ENCODE measurements around the gene CNTNAP2. TPM values are rescaled to one million over a fixed set of nuclear protein-coding genes. Genes with fewer than 3 reads are reported as not detected.
A peak's percentile ranks its signal among the peaks of the same experiment; 100 is the strongest.

CNTNAP2 gene
- total RNA-seq, 1 experiment from 2014 or later: not detected

- in situ Hi-C loops (cut with HindIII; ENCODE audit: low sequenced_read_pairs): no loop called here
- no peak for DNase-seq (ENCODE audit: low spot score)
These were observed 1881.0 kb downstream of the CNTNAP2 start for GRCh38 chr7:147997636-147998035.

GRCh38 chr7:147999962-148000361 is 1883.4 kb downstream of the CNTNAP2 start:
- DNase-seq (ENCODE audit: low spot score): no peak
- in situ Hi-C loops (cut with HindIII; ENCODE audit: low sequenced_read_pairs): no loop called here

GRCh38 chr7:148011753-148012152 is 1895.2 kb downstream of the CNTNAP2 start:
- no peak for DNase-seq (ENCODE audit: low spot score)
- in situ Hi-C loops (cut with HindIII; ENCODE audit: low sequenced_read_pairs): no loop called here

- DNase-seq (ENCODE audit: low spot score): no peak
- in situ Hi-C loops (cut with HindIII; ENCODE audit: low sequenced_read_pairs): no loop called here
These were observed 1897.4 kb downstream of the CNTNAP2 start for GRCh38 chr7:148014001-148014400.

GRCh38 chr7:148014541-148014940 is 1897.9 kb downstream of the CNTNAP2 start:
- in situ Hi-C loops (cut with HindIII; ENCODE audit: low sequenced_read_pairs): no loop called here
- DNase-seq (ENCODE audit: low spot score): no peak

- no peak for DNase-seq (ENCODE audit: low spot score)
- in situ Hi-C loops (cut with HindIII; ENCODE audit: low sequenced_read_pairs): no loop called here
These were observed 1900.5 kb downstream of the CNTNAP2 start for GRCh38 chr7:148017126-148017525.

GRCh38 chr7:148020679-148021078 is 1904.1 kb downstream of the CNTNAP2 start:
- no peak for DNase-seq (ENCODE audit: low spot score)
- in situ Hi-C loops (cut with HindIII; ENCODE audit: low sequenced_read_pairs): no loop called here

- in situ Hi-C loops (cut with HindIII; ENCODE audit: low sequenced_read_pairs): no loop called here
- no peak for DNase-seq (ENCODE audit: low spot score)
These were observed 1905.0 kb downstream of the CNTNAP2 start for GRCh38 chr7:148021507-148022045.

- no peak for DNase-seq (ENCODE audit: low spot score)
- in situ Hi-C loops (cut with HindIII; ENCODE audit: low sequenced_read_pairs): no loop called here
These were observed 1906.2 kb downstream of the CNTNAP2 start for GRCh38 chr7:148022832-148023231.

GRCh38 chr7:148026713-148027112 is 1910.1 kb downstream of the CNTNAP2 start:
- DNase-seq (ENCODE audit: low spot score): no peak
- in situ Hi-C loops (cut with HindIII; ENCODE audit: low sequenced_read_pairs): no loop called here

GRCh38 chr7:148028165-148028564 is 1911.6 kb downstream of the CNTNAP2 start:
- in situ Hi-C loops (cut with HindIII; ENCODE audit: low sequenced_read_pairs): no loop called here
- no peak for DNase-seq (ENCODE audit: low spot score)

GRCh38 chr7:148031019-148031418 is 1914.4 kb downstream of the CNTNAP2 start:
- DNase-seq (ENCODE audit: low spot score): no peak
- in situ Hi-C loops (cut with HindIII; ENCODE audit: low sequenced_read_pairs): no loop called here

- in situ Hi-C loops (cut with HindIII; ENCODE audit: low sequenced_read_pairs): no loop called here
- no peak for DNase-seq (ENCODE audit: low spot score)
These were observed 1915.2 kb downstream of the CNTNAP2 start for GRCh38 chr7:148031811-148032210.

- in situ Hi-C loops (cut with HindIII; ENCODE audit: low sequenced_read_pairs): no loop called here
- no peak for DNase-seq (ENCODE audit: low spot score)
These were observed 1919.3 kb downstream of the CNTNAP2 start for GRCh38 chr7:148035950-148036349.

GRCh38 chr7:148037044-148037443 is 1920.4 kb downstream of the CNTNAP2 start:
- in situ Hi-C loops (cut with HindIII; ENCODE audit: low sequenced_read_pairs): no loop called here
- no peak for DNase-seq (ENCODE audit: low spot score)

GRCh38 chr7:148041156-148041555 is 1924.6 kb downstream of the CNTNAP2 start:
- DNase-seq (ENCODE audit: low spot score): no peak
- in situ Hi-C loops (cut with HindIII; ENCODE audit: low sequenced_read_pairs): no loop called here

GRCh38 chr7:148042935-148043631 is 1926.5 kb downstream of the CNTNAP2 start:
- in situ Hi-C loops (cut with HindIII; ENCODE audit: low sequenced_read_pairs): no loop called here
- no peak for DNase-seq (ENCODE audit: low spot score)

GRCh38 chr7:148044173-148044572 is 1927.6 kb downstream of the CNTNAP2 start:
- peak; percentile 53 for DNase-seq (ENCODE audit: low spot score)
- in situ Hi-C loops (cut with HindIII; ENCODE audit: low sequenced_read_pairs): no loop called here

GRCh38 chr7:148045521-148045920 is 1928.9 kb downstream of the CNTNAP2 start:
- no peak for DNase-seq (ENCODE audit: low spot score)
- in situ Hi-C loops (cut with HindIII; ENCODE audit: low sequenced_read_pairs): no loop called here

- in situ Hi-C loops (cut with HindIII; ENCODE audit: low sequenced_read_pairs): no loop called here
These were observed 1932.5 kb downstream of the CNTNAP2 start for GRCh38 chr7:148049068-148049467.

GRCh38 chr7:148050492-148051158 is 1934.0 kb downstream of the CNTNAP2 start:
- no peak for DNase-seq (ENCODE audit: low spot score)
- in situ Hi-C loops (cut with HindIII; ENCODE audit: low sequenced_read_pairs): no loop called here

More at GRCh38 chr7:148049068-148049467, 1932.5 kb downstream of the CNTNAP2 start:
- DNase-seq (ENCODE audit: low spot score): no peak
